ENCODE data around the gene TUB.

TUB gene

DNA sequence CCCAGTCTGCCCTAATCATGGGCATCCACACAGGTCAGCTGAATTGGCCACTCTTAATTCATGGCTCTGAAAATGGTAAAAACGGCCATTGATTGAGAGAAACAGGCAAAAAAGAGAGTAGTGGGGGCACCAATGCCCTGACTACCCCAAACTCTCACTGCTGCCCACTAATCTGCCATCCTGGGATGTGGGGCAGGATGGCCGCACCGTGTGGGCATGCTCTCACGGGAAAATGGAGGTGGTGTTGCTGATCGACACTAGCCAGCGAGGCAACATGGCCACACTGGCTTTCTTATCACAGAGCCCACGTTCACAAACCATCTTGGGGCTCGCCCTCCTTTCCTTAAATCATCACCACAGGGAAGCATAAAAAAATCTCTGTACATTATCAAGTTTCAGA is 11.2 kb upstream of the TUB start:
- no peak for FAIRE-seq

- no peak for FAIRE-seq
Measured at GRCh38 chr11:8070417-8071115, 10.4 kb upstream of the TUB start.

GRCh38 chr11:8071616-8072581 is 9.1 kb upstream of the TUB start:
- no peak for FAIRE-seq

DNA sequence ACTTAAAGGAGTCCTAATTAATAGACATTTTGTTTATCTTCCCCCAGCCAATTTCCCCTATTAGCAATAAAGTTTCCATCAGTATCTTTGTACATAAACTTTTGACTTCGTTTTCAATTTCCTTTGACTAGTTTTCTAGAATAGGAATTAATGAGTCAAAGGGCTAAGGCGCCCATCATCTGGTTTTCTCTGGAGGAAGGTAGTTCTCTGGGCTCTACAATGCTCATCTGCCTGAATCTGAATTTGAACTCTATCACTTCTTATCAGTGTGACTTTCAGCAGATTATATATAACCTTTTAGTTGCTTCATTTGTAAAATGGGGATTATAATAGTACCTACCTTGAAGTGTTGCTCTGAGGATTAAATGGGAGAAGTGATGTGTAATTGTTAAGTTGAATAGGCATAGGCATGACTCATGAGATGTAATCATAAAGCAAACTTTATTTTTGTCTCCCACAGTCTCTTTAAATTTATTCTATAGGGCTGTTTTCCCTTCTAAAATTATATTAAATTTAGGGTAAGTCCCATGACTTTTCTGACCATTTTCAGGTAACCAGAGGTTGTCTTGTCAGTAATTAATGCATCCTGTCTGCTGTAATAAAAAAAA is 5.8 kb upstream of the TUB start:
- no peak for FAIRE-seq

GRCh38 chr11:8079111-8079675 is 1.8 kb upstream of the TUB start:
- no peak for FAIRE-seq

GRCh38 chr11:8080069-8080670 is 841 bp upstream of the TUB start:
- no peak for FAIRE-seq

GRCh38 chr11:8081591-8082250 is 710 bp downstream of the TUB start:
- no peak for FAIRE-seq

DNA sequence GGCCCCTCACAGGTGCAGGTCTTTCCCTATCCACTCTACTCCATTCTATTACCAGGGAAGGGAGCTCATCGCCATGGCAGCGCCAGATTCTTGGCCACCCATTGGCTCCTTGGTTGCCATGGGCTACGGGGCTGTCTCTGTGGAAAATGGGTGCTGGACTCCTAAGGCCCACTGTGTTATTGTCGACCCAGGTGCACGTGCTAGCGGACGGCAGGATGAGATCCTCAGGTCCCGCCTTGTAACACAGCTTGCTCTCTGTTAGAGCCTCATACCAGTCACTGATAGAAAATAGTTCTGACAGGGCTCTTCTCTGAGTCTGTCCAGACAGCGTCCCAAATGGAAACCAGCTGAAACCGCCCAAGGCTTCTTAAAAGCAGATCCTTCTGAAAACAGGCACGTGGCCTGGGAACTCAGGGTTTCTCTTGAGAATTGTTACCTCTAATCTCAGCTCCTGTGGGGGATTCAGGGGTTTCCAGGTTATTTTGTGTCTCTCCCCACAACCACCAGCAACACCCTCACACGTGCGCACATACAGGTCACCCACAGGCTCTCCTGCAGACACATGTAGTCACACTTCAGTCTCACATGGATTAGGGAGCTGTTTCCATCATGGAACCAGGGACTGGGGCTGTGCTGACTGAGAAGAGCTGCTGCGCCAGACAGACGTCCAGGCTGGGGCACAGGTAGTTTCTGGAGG is 1.5 kb downstream of the TUB start:
- FAIRE-seq = no peak

DNA sequence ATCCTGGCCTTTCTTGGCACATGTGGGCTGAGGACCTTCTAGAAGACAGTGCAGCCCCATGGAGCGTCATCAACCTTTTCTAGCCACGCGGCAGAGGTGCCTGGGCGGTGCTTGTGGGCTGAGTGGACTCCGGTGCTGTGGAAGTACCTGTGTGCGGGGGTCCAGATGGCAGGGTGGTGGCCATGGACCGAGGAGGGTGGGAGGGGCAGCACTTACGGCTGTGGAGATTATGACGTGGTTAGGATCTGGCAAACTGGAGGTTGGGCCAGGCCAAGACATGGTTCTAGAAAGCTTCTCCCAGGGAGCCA is 2.0 kb downstream of the TUB start:
- FAIRE-seq = no peak

DNA sequence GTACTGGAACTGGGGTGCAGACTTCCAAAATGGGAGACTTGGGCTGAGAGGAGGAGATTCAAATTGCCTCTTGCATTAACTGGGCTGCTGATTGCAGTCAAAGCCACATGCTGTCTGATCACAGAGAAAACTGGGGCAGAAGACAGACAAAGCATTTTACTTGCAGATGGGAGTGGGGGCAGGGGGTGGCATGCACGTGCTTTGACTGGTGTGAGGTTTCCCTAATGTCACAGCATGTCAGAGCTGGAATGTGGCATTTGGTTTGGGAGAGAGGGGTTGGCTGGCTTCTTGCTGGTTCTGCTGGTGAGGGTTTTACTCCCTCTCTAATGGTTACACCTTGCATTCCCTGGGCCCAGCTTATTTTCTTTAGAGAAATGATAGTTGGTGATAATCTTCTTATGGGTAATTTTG is 2.9 kb downstream of the TUB start:
- no peak for FAIRE-seq

DNA sequence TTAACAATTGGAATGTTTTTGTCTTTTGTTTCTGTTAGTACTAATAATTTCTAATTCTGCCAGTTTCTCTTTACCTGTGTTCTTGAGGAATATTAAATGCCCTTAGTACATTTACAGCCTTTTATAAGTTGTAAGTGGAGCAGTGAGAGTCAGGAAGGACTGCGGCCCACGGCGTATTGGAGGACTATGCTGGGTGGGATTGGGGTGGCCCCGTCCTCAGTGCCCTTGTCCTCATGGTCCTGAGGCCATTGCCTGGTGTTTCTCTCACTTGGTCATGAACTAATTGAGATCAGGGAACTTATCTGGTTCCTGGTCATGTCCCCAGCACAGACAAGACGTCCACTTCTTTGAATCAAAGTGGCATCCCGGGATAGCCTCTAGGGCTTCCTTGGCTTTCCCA is 3.3 kb downstream of the TUB start:
- no peak for FAIRE-seq

- FAIRE-seq = no peak
Measured at GRCh38 chr11:8085011-8085645, 4.1 kb downstream of the TUB start.

GRCh38 chr11:8086001-8086479 is 5.0 kb downstream of the TUB start:
- FAIRE-seq = no peak

GRCh38 chr11:8086571-8086970 is 5.6 kb downstream of the TUB start:
- FAIRE-seq = no peak

- no peak for FAIRE-seq
Measured at GRCh38 chr11:8087185-8087584, 6.2 kb downstream of the TUB start.

DNA sequence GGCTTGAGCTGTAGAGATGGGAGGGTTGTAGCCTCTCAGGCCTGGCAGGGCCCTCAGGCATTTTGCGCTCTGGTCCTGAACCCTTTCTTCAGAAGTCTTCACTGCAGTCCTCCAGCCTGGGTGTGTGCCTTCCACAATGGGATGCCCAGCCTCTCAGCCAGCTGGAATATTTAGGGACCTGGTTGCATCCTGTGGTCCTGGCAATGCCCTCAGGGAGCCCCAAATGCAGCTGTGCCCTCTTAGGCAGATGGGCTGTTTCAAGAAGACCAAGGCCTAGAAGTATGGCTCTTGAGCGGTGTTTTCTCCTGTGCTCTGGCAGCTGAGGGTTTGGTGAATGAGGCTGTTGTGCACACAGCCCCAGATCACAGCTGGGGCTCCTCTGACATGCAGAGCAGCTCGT is 6.7 kb downstream of the TUB start:
- no peak for FAIRE-seq

- no peak for FAIRE-seq
Measured at GRCh38 chr11:8089791-8090510, 8.9 kb downstream of the TUB start.

- no peak for FAIRE-seq
Measured at GRCh38 chr11:8090756-8091155, 9.7 kb downstream of the TUB start.

- FAIRE-seq = no peak
Measured at GRCh38 chr11:8091721-8092120, 10.7 kb downstream of the TUB start.

GRCh38 chr11:8092587-8093424 is 11.8 kb downstream of the TUB start:
- no peak for FAIRE-seq

Data from islet of Langerhans (tissue), 1 donor.